HepG2 (cell line): ENCODE data around the gene NFASC.

Experiments
- CTCF ChIP-seq: sonication (generic); formaldehyde crosslinking; IDR thresholded peaks from 2 replicates; pipeline ENCODE4 v1.5.0; 2020; ENCODE audit warnings: mild to moderate bottlenecking, missing genetic modification reagents, moderate library complexity
- FOXJ3 ChIP-seq: sonication (generic); formaldehyde crosslinking; IDR thresholded peaks from 2 replicates; pipeline ENCODE4 v1.4.0; 2020; ENCODE audit warnings: missing genetic modification reagents, mild to moderate bottlenecking, borderline replicate concordance
- HOXA7 ChIP-seq: sonication (generic); formaldehyde crosslinking; IDR thresholded peaks from 2 replicates; pipeline ENCODE4 v1.8.1; 2022; ENCODE audit warnings: mild to moderate bottlenecking, missing genetic modification reagents, moderate library complexity
- PCBP1 ChIP-seq: fragments of 200-400 bp; formaldehyde crosslinking; IDR thresholded peaks from 2 replicates; pipeline ENCODE4 v1.6.1; 2017; ENCODE audit warnings: mild to moderate bottlenecking, low read depth, low read length, borderline replicate concordance
- TAF1 ChIP-seq: sonication (generic); formaldehyde crosslinking; IDR thresholded peaks from 2 replicates; pipeline ENCODE4 v1.4.0; 2020; ENCODE audit warnings: missing genetic modification reagents
- ZNF232 ChIP-seq: sonication (generic); formaldehyde crosslinking; IDR thresholded peaks from 2 replicates; pipeline ENCODE4 v1.4.0; 2020; ENCODE audit warnings: missing genetic modification reagents, borderline replicate concordance
- ZNF792 ChIP-seq: IDR thresholded peaks from 2 replicates; pipeline ENCODE4 v1.6.1; 2016

- TF ChIP-seq ZNF792 (CRISPR knock-in tag) (no peak), HOXA7 (CRISPR knock-in tag) (no peak), PCBP1 (no peak), FOXJ3 (CRISPR knock-in tag) (no peak), CTCF (CRISPR knock-in tag) (no peak), ZNF232 (CRISPR knock-in tag) (no peak), TAF1 (CRISPR knock-in tag) (no peak)
Observed at GRCh38 chr1:204859861-204860267, 10.8 kb upstream of the NFASC start.
